ENCODE measurements around the gene PARD3. TPM values are rescaled to one million over a fixed set of nuclear protein-coding genes. Genes with fewer than 3 reads are reported as not detected.
A peak's percentile ranks its signal among the peaks of the same experiment; 100 is the strongest.

PARD3 gene
- total RNA-seq, 3 donors from 2014 or later, result 39.5 to 87.9 (median 47.0) TPM

- intact Hi-C loops (cut with DNase I, micrococcal nuclease), result no loop called here
- DNase-seq, result no peak
- no peaks in the 10 kb centered on the region for H3K36me3 ChIP-seq (ENCODE audit: low read depth)
- no peak for ATAC-seq
- H3K4me3 ChIP-seq, result no peak overlapping the region
- H3K9me3 ChIP-seq, result no peaks in the 10 kb centered on the region
- no peak for TF ChIP-seq CTCF (IDR thresholded peaks at IDR 0.05)
- peaks cover 11% of the 10 kb centered on the region for H3K4me1 ChIP-seq (ENCODE audit: low read depth)
Observed at GRCh38 chr10:34348917-34349485, 466.1 kb downstream of the PARD3 start.

- DNase-seq, result no peak
Observed at GRCh38 chr10:34348021-34348420, 467.1 kb downstream of the PARD3 start.

GRCh38 chr10:34347131-34347530 lies 468.0 kb downstream of the PARD3 start:
- ATAC-seq (no peak), DNase-seq (no peak)

More at GRCh38 chr10:34348021-34348420, 467.1 kb downstream of the PARD3 start:
- Histone ChIP-seq H3K9me3 (no peaks in the 10 kb centered on the region), H3K36me3 (ENCODE audit: low read depth) (no peaks in the 10 kb centered on the region), H3K4me3 (no peak overlapping the region), H3K4me1 (ENCODE audit: low read depth) (peaks cover 11% of the 10 kb centered on the region)
- no peak for TF ChIP-seq CTCF (IDR thresholded peaks at IDR 0.05)
- intact Hi-C loops (cut with DNase I, micrococcal nuclease), result no loop called here
- ATAC-seq, result no peak

GRCh38 chr10:34346516-34347100 lies 468.5 kb downstream of the PARD3 start:
- intact Hi-C loops (cut with DNase I, micrococcal nuclease), result no loop called here
- DNase-seq, result peak in 1 of 3 donors; percentile 51
- Histone ChIP-seq H3K9me3 (no peaks in the 10 kb centered on the region), H3K4me3 (no peak overlapping the region), H3K36me3 (ENCODE audit: low read depth) (no peaks in the 10 kb centered on the region), H3K4me1 (ENCODE audit: low read depth) (peaks cover 11% of the 10 kb centered on the region)
- peak; percentile 84 for ATAC-seq
- no peak for TF ChIP-seq CTCF (IDR thresholded peaks at IDR 0.05)

More at GRCh38 chr10:34347131-34347530, 468.0 kb downstream of the PARD3 start:
- no peaks in the 10 kb centered on the region for H3K9me3 ChIP-seq
- no peak for TF ChIP-seq CTCF (IDR thresholded peaks at IDR 0.05)
- no peak overlapping the region for H3K4me3 ChIP-seq
- intact Hi-C loops (cut with DNase I, micrococcal nuclease), result no loop called here
- H3K4me1 ChIP-seq (ENCODE audit: low read depth), result peaks cover 11% of the 10 kb centered on the region
- no peaks in the 10 kb centered on the region for H3K36me3 ChIP-seq (ENCODE audit: low read depth)

GRCh38 chr10:34345383-34345782 lies 469.7 kb downstream of the PARD3 start:
- Histone ChIP-seq H3K4me3 (no peak overlapping the region), H3K36me3 (ENCODE audit: low read depth) (no peaks in the 10 kb centered on the region), H3K4me1 (ENCODE audit: low read depth) (peaks cover 11% of the 10 kb centered on the region), H3K9me3 (no peaks in the 10 kb centered on the region)
- TF ChIP-seq CTCF (IDR thresholded peaks at IDR 0.05), result no peak
- ATAC-seq, result peak; percentile 81
- intact Hi-C loops (cut with DNase I, micrococcal nuclease), result no loop called here
- DNase-seq, result no peak
